ENCODE measurements around the gene SEPTIN2.
"Not testable (repeated sequence)": the region's sequence is repeated elsewhere in the genome, so short reads cannot be mapped to it uniquely, and the experiment has no call there.

Gene SEPTIN2

DNA sequence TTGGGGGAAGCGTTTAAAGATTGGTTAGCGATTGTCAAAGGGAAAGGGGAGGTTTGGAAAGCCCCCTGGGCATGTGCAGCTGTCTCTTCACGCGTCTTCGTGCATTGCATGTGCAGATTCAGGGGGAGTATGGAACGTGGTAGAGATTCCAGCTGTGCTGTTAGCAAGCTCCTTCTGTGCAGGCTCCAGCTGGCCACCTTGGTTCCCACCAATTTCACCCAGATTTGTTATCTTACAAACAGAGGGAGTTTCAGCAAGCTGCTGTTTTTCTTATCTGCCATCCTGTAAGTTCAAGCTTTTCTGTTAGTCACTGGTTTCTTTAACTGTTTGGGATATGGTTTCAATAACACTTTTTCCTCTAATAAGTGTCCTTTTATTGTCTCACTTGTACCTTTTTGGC lies 70.8 kb downstream of the SEPTIN2 start:
- no peak for DNase-seq (ENCODE audit: low read depth)

DNA sequence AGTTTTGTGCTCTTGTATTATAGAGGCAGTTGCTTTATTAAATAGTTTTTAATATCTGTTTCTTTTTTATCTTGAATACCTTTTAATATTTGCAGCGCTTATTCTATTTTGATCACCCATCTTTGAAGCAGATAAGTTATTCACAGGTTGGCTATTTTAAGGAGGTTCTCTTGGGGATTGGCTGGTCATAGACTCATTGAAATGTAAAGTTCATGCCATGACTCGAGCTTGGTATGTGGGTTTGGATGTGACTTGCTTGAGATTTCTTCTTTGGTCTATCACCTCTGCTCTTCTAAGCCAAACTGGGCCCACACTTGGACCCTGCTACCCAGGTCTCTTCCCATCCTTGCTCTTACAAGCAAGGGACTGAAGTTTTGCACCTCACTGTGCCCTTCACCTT lies 74.0 kb downstream of the SEPTIN2 start:
- no peak for DNase-seq (ENCODE audit: low read depth)

DNA sequence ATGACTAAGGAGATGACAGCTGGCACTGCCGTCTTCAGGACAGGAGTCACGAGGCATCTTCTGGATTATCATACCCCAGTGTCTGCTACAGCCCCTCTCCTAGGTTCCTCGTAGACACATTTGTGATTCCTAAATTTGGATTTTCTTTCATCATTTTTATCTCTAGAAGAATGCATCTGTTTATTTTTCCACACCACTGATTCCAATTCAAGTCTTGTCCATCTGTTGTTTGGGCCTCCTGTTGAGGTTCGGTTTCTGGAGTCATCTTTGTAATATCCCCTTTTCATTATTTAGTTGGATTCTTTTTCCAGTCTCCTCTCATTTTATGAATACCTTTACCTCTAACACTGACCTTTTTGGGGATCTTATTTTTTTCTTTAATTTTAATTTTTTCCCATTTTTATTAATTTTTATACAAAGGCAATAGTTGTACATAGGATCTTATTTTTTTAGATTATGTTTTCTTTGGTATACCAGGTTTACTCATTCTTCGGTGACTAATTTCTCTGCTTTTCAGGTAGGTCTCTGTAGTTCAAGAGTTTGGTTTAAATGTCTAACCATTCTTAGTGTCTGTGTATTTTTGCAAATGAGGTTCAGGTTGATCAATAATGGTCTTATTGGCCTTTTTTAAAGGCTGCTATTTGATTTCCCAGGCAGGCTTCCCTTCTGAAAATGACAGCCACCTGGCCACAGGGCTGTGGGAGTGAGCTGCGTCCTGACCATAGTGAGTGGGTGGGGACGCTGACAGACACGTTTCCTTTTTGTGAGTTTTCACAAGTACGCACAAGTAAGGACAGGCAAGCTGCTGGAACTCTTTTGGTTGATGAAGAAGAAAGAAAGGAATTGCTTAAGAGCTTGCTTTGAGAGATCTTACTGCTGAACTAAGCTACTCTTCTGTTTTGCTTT lies 74.8 kb downstream of the SEPTIN2 start:
- no peak for DNase-seq (ENCODE audit: low read depth)

DNA sequence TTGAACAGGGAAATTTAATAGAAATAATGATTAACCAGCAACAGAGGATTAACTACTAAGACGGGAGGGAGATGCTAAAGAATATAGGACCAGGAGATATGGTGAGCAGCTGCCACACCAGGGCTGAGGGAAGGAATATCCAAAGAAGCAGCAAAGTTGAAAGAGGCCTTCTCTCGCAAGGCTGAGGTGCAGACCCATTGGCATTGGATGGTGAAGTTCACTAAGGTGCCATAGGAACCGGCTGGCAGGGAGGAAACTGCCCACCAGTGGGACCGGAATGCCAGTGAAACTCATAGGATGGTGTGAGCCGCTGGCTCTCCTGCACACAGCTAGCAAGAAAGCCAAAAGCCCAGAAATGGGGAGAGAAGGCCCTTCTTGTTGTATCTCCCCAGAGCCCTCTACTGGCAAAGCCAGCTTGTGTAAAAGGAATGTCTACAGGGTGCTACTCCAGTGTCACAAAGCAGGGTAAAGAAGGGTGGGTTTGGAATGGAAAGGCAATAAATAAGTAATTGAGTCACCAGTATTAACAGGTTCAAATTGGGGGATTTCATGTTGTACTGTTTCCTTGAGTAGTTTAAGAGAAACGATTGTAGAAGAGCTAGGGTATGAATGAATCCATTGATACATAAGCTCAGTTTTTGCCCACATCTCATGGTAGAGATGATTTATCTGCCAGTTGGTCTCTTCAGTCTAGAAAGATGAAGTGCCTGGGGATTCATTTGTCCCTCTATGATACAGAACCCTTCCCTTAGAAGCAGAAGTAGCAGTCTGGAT lies 76.4 kb downstream of the SEPTIN2 start:
- DNase-seq (ENCODE audit: low read depth): no peak

DNA sequence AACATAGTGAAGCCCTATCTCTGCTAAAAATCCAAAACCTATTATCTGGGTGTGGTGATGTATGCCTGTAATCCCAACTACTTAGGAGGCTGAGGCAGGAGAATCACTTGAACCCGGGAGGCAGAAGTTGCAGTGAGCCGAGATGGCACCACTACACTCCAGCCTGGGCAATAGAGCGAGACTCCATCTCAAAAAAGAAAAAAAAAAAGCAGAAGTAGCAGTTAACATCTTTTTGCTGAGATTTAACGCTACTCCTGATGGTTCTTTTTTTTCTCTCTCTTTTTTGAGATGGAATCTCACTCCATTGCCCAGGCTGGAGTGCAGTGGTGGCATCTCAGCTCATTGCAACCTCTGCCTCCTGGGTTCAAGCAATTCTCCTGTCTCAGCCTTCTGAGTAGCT lies 77.0 kb downstream of the SEPTIN2 start:
- not testable (repeated sequence) for DNase-seq (ENCODE audit: low read depth)

DNA sequence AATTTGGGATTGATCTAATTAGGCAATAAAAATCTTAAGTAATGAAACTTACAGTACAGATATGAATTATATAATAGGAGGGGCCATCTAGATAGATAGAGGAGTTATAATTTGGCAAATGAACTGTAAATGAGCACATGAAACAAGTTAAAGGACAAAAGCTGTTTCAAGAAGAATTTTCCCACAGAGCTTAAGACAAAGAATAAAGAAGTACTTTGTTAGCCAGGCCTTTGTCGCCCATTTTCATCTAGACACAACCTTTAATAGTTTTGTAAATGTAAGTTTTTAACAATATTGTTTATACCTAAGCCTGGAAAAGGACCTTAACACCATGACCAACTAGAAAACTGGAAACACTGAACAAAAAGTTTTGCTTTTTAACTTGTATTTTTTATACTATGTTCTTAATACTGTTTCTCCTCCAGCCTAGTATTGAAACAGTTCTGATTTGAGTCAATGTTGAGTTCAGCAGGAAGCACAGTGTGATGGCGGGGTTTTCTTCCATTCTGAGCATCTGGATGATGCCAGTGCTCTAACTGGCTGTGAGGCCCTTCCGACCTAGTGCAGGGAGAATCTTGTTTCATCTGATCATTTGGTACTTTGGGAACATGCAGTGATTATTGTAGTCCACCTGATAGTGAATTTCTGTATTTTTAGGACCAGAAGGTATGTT lies 77.9 kb downstream of the SEPTIN2 start:
- DNase-seq (ENCODE audit: low read depth): no peak

DNA sequence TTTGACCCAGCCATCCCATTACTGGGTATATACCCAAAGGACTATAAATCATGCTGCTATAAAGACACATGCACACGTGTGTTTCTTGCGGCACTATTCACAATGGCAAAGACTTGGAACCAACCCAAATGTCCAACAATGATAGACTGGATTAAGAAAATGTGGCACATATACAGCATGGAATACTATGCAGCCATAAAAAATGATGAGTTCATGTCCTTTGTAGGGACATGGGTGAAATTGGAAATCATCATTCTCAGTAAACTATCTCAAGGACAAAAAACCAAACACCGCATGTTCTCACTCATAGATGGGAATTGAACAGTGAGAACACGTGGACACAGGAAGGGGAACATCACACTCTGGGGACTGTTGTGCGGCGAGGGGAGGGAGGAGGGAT lies 81.1 kb downstream of the SEPTIN2 start:
- not testable (repeated sequence) for DNase-seq (ENCODE audit: low read depth)

DNA sequence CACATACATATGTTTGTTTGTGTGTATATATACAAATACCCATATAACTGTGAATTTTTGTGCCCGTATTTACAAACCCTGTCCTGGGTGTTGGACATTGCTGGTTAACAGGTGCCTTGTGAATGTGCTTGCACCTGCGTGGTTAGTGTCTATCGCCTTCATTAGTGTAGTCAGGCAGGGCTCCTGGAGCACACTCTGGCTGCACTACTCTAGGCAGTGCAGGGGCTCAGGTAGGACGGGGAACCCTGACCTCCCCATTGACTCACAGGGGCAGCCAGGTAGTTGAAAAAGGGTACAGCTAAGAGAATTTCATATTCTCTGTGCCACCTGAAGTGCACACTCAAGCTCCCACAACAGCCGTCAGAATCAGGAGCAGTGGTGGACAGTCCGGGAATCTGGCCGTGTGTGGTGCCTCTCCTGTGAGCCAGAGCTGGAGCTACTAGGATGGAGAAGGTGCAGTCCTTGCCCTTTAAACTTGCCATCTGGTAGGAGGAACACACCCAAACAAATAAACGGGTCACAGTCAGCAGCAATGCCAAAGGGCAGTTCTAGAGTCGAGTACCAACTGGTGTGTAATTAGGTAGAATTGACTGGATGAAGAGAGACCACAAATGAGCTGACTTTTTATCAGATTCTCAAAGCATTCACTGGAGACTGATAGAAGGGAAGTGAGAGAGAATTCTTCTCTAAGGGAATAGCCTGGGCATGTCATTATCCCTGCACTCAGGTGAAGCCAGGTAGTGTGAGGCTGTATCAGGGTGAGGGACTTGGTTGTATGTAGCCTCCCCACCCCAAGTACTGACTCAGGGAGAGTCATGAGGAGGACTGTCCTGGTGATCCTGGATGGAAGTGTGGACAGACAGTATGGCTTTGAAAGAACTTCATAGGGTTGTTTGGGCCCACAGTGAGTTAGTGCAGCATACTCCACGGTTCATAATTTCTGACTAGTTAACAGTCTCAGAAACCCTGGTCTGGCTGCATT lies 84.5 kb downstream of the SEPTIN2 start:
- DNase-seq (ENCODE audit: low read depth): no peak
